ENCODE results near the gene IGDCC3. TPM values are rescaled to one million over a fixed set of nuclear protein-coding genes. Genes with fewer than 3 reads are reported as not detected.

Gene IGDCC3
- total RNA-seq, 1 experiment from 2014 or later = not detected

DNA sequence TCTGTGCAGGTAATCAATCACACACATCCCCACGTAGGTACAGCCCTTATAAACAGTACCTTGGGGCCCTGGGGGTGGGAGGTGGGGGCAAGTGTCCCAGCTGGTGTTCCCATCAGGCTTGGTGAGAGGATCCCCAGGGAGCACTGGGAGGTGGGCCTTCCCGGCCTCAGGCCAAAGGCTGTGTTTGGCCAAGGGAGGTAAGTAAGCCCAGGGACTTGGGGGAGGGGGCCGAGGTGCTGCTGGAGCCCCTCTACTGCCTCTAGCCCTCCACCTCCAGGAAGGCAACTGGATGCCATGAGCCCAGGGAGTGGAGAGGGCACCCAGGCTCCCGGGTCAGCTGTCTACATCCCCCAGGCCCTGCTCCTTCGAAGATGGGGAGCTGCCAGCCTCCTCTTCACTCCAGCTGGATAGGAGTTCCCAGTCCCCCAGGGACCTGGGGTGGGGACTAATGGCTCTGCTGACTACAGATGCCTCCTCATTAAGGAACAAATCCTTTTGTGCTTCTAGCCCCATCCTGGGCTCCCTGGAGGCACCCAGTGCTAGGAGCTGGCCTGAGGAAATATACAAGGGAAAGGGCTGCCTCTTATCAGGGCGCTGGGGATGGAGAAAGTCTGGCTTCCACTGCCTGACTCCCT, 40.2 kb downstream of the IGDCC3 start:
- CTCF ChIA-PET = interaction anchor here (0.6 kb wide), 2 partner anchors 143 to 516 kb away, joined by 3 read pairs; no protein-coding TSS in a partner anchor
- intact Hi-C loops (cut with micrococcal nuclease; ENCODE audit: unreplicated experiment) = no loop called here
- H3K27me3 Mint-ChIP-seq (ENCODE audit: unreplicated experiment) = peaks cover 92% of the 10 kb centered on the region
- H3K9me3 Mint-ChIP-seq (ENCODE audit: low read depth, unreplicated experiment) = no peaks in the 10 kb centered on the region
- H3K4me3 Mint-ChIP-seq (ENCODE audit: low read depth, unreplicated experiment) = no peak overlapping the region
- H3K4me1 Mint-ChIP-seq (ENCODE audit: low read depth, unreplicated experiment) = no peaks in the 10 kb centered on the region
- BruUV-seq (replicated peaks) = no TSS peak
- DNase-seq = no peak
- no peaks in the 10 kb centered on the region for H3K36me3 Mint-ChIP-seq (ENCODE audit: insufficient read depth, unreplicated experiment)
- TF ChIP-seq CTCF (IDR thresholded peaks at IDR 0.05; ENCODE audit: unreplicated experiment) = no peak
- no peak overlapping the region for H3K27ac Mint-ChIP-seq (ENCODE audit: unreplicated experiment)

- CTCF ChIA-PET = no interaction called here
- no peak overlapping the region for H3K4me3 Mint-ChIP-seq (ENCODE audit: low read depth, unreplicated experiment)
Observed at GRCh38 chr15:65336493-65337435, 41.0 kb downstream of the IGDCC3 start.

GRCh38 chr15:65335278-65336055, 42.3 kb downstream of the IGDCC3 start:
- CTCF ChIA-PET = interaction anchor here (0.5 kb wide), 1 partner anchor 16 kb away, joined by 3 read pairs; no protein-coding TSS in a partner anchor
- no peak for TF ChIP-seq CTCF (IDR thresholded peaks at IDR 0.05; ENCODE audit: unreplicated experiment)
- H3K4me1 Mint-ChIP-seq (ENCODE audit: low read depth, unreplicated experiment) = no peaks in the 10 kb centered on the region
- no peak overlapping the region for H3K4me3 Mint-ChIP-seq (ENCODE audit: low read depth, unreplicated experiment)
- H3K27ac Mint-ChIP-seq (ENCODE audit: unreplicated experiment) = no peak overlapping the region
- peaks cover 98% of the 10 kb centered on the region for H3K27me3 Mint-ChIP-seq (ENCODE audit: unreplicated experiment)
- H3K9me3 Mint-ChIP-seq (ENCODE audit: low read depth, unreplicated experiment) = no peaks in the 10 kb centered on the region
- BruUV-seq (replicated peaks) = no TSS peak
- no peak for DNase-seq
- intact Hi-C loops (cut with micrococcal nuclease; ENCODE audit: unreplicated experiment) = no loop called here
- H3K36me3 Mint-ChIP-seq (ENCODE audit: insufficient read depth, unreplicated experiment) = no peaks in the 10 kb centered on the region

More at GRCh38 chr15:65336493-65337435, 41.0 kb downstream of the IGDCC3 start:
- TF ChIP-seq CTCF (IDR thresholded peaks at IDR 0.05; ENCODE audit: unreplicated experiment) = no peak
- BruUV-seq (replicated peaks) = no TSS peak
- no peaks in the 10 kb centered on the region for H3K9me3 Mint-ChIP-seq (ENCODE audit: low read depth, unreplicated experiment)
- no peaks in the 10 kb centered on the region for H3K4me1 Mint-ChIP-seq (ENCODE audit: low read depth, unreplicated experiment)
- H3K27ac Mint-ChIP-seq (ENCODE audit: unreplicated experiment) = no peak overlapping the region
- no peak for DNase-seq
- intact Hi-C loops (cut with micrococcal nuclease; ENCODE audit: unreplicated experiment) = no loop called here
- H3K27me3 Mint-ChIP-seq (ENCODE audit: unreplicated experiment) = peaks cover 94% of the 10 kb centered on the region
- H3K36me3 Mint-ChIP-seq (ENCODE audit: insufficient read depth, unreplicated experiment) = no peaks in the 10 kb centered on the region

DNA sequence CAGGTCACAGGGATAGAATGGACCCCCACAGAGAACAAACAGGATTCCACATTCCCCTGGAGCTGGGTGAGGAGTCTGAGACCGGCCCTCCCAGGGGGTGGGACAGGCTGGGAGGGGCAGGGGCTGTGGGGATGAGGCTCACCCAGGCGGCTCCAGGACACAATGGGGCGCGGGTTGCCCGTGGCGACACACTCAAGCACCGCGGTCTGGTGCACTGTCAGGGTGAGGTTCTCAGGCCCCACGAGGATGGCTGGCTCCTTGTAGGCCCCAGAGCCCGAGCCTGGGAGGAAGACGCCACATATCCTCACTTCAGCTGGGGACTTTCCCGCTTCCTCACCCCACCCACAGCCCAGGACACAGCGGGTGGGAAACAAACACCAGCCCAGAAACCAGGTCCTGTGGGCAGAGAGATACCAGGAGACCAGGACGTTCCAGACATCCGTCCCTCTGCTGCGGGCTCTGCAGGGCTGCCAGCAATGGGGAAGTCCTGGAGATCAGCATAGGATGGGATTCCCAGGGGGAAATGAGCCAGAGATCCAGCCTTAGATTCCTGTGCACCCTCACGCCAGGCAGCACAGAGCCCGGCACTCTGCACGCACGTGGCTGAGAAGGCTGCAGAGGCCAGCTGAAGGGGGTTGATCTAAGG, 43.1 kb downstream of the IGDCC3 start:
- H3K4me1 Mint-ChIP-seq (ENCODE audit: low read depth, unreplicated experiment) = no peaks in the 10 kb centered on the region
- intact Hi-C loops (cut with micrococcal nuclease; ENCODE audit: unreplicated experiment) = no loop called here
- H3K9me3 Mint-ChIP-seq (ENCODE audit: low read depth, unreplicated experiment) = no peaks in the 10 kb centered on the region
- CTCF ChIA-PET = interaction anchor here (0.7 kb wide), 1 partner anchor 43 kb away, joined by 3 read pairs; no protein-coding TSS in a partner anchor
- H3K36me3 Mint-ChIP-seq (ENCODE audit: insufficient read depth, unreplicated experiment) = no peaks in the 10 kb centered on the region
- peaks cover 98% of the 10 kb centered on the region for H3K27me3 Mint-ChIP-seq (ENCODE audit: unreplicated experiment)
- TF ChIP-seq CTCF (IDR thresholded peaks at IDR 0.05; ENCODE audit: unreplicated experiment) = no peak
- no peak overlapping the region for H3K4me3 Mint-ChIP-seq (ENCODE audit: low read depth, unreplicated experiment)
- no peak overlapping the region for H3K27ac Mint-ChIP-seq (ENCODE audit: unreplicated experiment)
- BruUV-seq (replicated peaks) = no TSS peak
- no peak for DNase-seq

Measured in Calu3 (cell line).